DOHH2 (cell line): ENCODE results near the gene IL1A.

Experiments used
- H3F3A ChIP-seq: fragments of 200-600 bp; sonication (generic), shearing (Covaris generic); 2 replicates; pipeline ENCODE4 v1.6.0; 2016; ENCODE audit warnings: antibody characterized with exemption, mild to moderate bottlenecking; ENCODE audit not compliant: control insufficient read depth, insufficient read depth
- H3K27ac ChIP-seq: fragments of 200-600 bp; sonication (generic); 2 replicates; pipeline ENCODE4 v1.5.1; 2014; ENCODE audit warnings: low read depth, mild to moderate bottlenecking, low read length, moderate library complexity
- H3K27me3 ChIP-seq: fragments of 200-600 bp; sonication (generic); 2 replicates; pipeline ENCODE4 v1.6.1; 2014; ENCODE audit warnings: mild to moderate bottlenecking, low read length, mixed read lengths; ENCODE audit not compliant: control insufficient read depth
- H3K36me3 ChIP-seq: fragments of 200-600 bp; sonication (generic); 2 replicates; pipeline ENCODE4 v1.6.1; 2014; ENCODE audit warnings: mild to moderate bottlenecking, low read length, moderate library complexity, mixed read lengths; ENCODE audit not compliant: control insufficient read depth
- H3K4me1 ChIP-seq: fragments of 200-600 bp; sonication (generic); 2 replicates; pipeline ENCODE4 v1.6.1; 2014; ENCODE audit warnings: mild to moderate bottlenecking, low read length, mixed read lengths; ENCODE audit not compliant: control insufficient read depth
- H3K4me2 ChIP-seq: fragments of 200-600 bp; sonication (generic); 2 replicates; pipeline ENCODE4 v1.6.0; 2014; ENCODE audit warnings: mild to moderate bottlenecking, low read length, moderate library complexity
- H3K4me3 ChIP-seq: fragments of 200-600 bp; sonication (generic); 2 replicates; pipeline ENCODE4 v1.5.1; 2014; ENCODE audit warnings: mild to moderate bottlenecking, low read length, mixed read lengths
- H3K79me2 ChIP-seq: fragments of 200-600 bp; sonication (generic); 2 replicates; pipeline ENCODE4 v1.6.1; 2014; ENCODE audit warnings: mild to moderate bottlenecking, low read length, mixed read lengths; ENCODE audit not compliant: control insufficient read depth
- H3K9me2 ChIP-seq: fragments of 200-600 bp; sonication (generic); replicated peaks from 2 replicates; pipeline ENCODE4 v1.6.1; 2014; ENCODE audit warnings: mild to moderate bottlenecking, low read length, mixed read lengths; ENCODE audit not compliant: control insufficient read depth
- H3K9me3 ChIP-seq: fragments of 200-600 bp; sonication (generic); 2 replicates; pipeline ENCODE4 v1.6.1; 2014; ENCODE audit warnings: antibody characterized with exemption, low read length, mixed read lengths; ENCODE audit not compliant: control insufficient read depth, insufficient read depth
- H4K20me1 ChIP-seq: fragments of 200-600 bp; sonication (generic); 2 replicates; pipeline ENCODE4 v1.6.0; 2014; ENCODE audit warnings: low read depth, mild to moderate bottlenecking, antibody characterized with exemption, low read length, moderate library complexity; ENCODE audit not compliant: control insufficient read depth, insufficient read depth
- EZH2phosphoT487 ChIP-seq: fragments of 200-600 bp; sonication (generic); IDR thresholded peaks from 2 replicates; pipeline ENCODE4 v1.6.1; 2017; ENCODE audit warnings: borderline replicate concordance, mild to moderate bottlenecking, antibody characterized with exemption, low read length, moderate library complexity, mixed read lengths
- TF ChIP-seq, protein P1 (sequence below): fragments of 200-600 bp; sonication (generic); IDR thresholded peaks from one replicate; pipeline ENCODE4 v1.5.1; 2014; ENCODE audit warnings: antibody characterized with exemption, mild to moderate bottlenecking, low read depth, low read length; ENCODE audit not compliant: poor library complexity, severe bottlenecking

Gene IL1A

DNA sequence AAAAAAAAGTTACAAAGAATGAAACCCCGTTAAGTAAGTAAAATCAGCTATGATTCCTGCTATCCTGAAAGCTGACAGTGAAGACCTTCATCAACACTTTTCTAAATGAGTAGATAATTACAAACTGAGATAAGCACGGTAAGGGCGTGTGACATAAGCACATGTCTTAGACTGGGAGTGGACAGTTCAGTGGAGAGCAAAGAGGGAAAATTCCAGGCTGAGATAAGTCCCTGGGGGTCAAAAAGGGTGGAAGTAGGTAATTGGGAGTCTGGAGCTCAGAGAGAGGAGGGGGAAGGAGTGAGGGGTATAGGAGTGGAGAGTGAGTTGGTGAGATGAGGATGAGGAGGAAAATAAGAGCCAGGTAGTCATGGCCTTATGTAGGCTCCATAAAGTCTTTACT lies 4.4 kb upstream of the IL1A start:
- H3K36me3 ChIP-seq, result no peaks in the 10 kb centered on the region
- no peaks in the 10 kb centered on the region for H3K9me2 ChIP-seq
- no peak for TF ChIP-seq EZH2phosphoT487

DNA sequence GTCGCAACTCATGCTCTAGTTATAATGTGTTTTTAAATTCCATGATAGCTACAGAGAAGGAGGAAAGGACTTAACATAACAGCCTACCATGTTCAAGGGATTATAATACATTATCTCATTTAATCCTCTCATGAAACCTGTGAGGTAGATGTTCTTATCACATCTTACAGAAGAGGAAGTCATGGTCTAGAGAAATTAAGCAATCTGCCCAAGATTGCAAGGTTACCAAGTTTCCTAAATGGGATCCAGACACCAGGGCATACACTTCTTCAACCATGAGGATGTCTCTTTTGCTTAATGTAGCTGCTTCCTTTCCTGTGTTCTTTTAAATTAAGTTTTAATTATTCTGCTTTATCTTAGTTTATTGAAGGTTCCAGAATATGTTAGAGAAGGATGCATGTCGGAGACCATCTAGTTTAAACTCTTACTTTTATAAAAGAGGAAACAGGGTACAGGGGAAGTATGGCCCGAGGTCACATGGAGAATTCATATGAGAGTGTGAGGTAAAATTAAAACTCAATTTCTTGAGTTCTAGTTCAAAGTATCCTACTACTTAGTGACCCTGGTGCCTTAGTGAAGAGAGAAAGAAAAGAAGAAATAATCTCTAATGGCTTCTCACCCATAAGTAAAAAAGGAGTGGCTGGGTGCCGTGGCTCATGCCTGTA lies 3.6 kb upstream of the IL1A start:
- peaks cover 7% of the 10 kb centered on the region for H3K4me1 ChIP-seq
- no peak overlapping the region for H3K4me2 ChIP-seq
- no peaks in the 10 kb centered on the region for H3K9me3 ChIP-seq
- no peaks in the 10 kb centered on the region for H3K79me2 ChIP-seq
- H4K20me1 ChIP-seq, result no peaks in the 10 kb centered on the region
- no peak overlapping the region for H3K4me3 ChIP-seq
- no peaks in the 10 kb centered on the region for H3K9me2 ChIP-seq
- H3K27ac ChIP-seq, result no peak overlapping the region
- no peaks in the 10 kb centered on the region for H3F3A ChIP-seq
- TF ChIP-seq, protein P1, sequence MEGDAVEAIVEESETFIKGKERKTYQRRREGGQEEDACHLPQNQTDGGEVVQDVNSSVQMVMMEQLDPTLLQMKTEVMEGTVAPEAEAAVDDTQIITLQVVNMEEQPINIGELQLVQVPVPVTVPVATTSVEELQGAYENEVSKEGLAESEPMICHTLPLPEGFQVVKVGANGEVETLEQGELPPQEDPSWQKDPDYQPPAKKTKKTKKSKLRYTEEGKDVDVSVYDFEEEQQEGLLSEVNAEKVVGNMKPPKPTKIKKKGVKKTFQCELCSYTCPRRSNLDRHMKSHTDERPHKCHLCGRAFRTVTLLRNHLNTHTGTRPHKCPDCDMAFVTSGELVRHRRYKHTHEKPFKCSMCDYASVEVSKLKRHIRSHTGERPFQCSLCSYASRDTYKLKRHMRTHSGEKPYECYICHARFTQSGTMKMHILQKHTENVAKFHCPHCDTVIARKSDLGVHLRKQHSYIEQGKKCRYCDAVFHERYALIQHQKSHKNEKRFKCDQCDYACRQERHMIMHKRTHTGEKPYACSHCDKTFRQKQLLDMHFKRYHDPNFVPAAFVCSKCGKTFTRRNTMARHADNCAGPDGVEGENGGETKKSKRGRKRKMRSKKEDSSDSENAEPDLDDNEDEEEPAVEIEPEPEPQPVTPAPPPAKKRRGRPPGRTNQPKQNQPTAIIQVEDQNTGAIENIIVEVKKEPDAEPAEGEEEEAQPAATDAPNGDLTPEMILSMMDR, result no peak
- no peak for TF ChIP-seq EZH2phosphoT487
- H3K27me3 ChIP-seq, result no peaks in the 10 kb centered on the region
- H3K36me3 ChIP-seq, result no peaks in the 10 kb centered on the region

More for the DNA sequence above, 4.4 kb upstream of the IL1A start:
- H3K27ac ChIP-seq, result no peak overlapping the region
- peaks cover 7% of the 10 kb centered on the region for H3K4me1 ChIP-seq
- no peaks in the 10 kb centered on the region for H3K79me2 ChIP-seq
- H3F3A ChIP-seq, result no peaks in the 10 kb centered on the region
- H4K20me1 ChIP-seq, result no peaks in the 10 kb centered on the region
- no peak overlapping the region for H3K4me3 ChIP-seq
- no peaks in the 10 kb centered on the region for H3K9me3 ChIP-seq
- H3K27me3 ChIP-seq, result no peaks in the 10 kb centered on the region
- H3K4me2 ChIP-seq, result no peak overlapping the region

DNA sequence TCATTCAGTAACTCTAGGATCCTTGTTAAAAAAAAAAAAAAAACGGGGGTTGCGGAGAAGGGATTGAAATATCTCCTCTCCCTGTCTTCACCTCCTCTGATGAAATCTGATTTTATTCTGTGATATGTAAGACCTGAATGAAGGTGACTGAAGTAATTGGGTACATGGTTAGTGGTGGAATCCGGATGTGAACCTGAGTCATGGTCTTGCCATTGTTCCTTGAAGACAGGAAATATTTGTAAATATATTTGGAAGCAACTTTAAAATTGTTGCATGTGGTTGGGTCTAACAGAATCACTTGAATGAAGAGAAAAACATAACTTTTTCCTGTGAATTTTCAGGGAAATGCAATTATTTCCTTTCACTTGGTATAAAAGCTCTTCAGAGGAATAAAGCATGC lies 3.0 kb upstream of the IL1A start:
- Histone ChIP-seq H3K4me2 (no peak overlapping the region), H3K9me3 (no peaks in the 10 kb centered on the region), H3K4me3 (no peak overlapping the region), H3K4me1 (peaks cover 12% of the 10 kb centered on the region), H3K36me3 (no peaks in the 10 kb centered on the region), H3K9me2 (no peaks in the 10 kb centered on the region), H3K27me3 (no peaks in the 10 kb centered on the region), H3K79me2 (no peaks in the 10 kb centered on the region), H3F3A (no peaks in the 10 kb centered on the region), H3K27ac (no peak overlapping the region), H4K20me1 (no peaks in the 10 kb centered on the region)
- TF ChIP-seq, protein P1, result no peak
- TF ChIP-seq EZH2phosphoT487, result no peak

DNA sequence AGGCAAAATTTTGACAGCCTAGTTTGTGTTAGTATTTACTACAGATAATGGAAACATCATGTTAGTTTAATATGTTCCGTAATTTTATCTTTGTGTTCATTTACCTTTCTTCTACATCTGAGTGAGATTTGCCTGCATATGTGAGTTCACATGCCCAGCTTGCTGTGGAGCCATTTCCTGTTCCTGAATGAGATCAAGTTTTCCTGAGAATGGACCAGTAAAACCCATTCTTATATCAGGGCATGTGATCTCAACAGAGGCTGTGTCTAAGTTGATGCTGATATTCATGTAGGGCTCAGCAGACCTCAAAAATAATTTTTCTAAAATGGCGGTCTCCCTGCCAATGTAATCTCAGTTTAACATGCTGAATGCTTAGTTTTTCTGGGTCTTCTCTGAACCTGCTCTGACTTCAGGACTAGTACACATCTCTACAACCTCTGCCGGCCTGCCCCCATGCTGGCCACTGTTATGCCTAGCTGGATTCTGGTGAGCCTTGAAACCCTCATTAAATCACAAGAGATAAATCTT lies 1.0 kb downstream of the IL1A start:
- Histone ChIP-seq H3K27me3 (no peaks in the 10 kb centered on the region), H3K27ac (no peak overlapping the region), H3K79me2 (no peaks in the 10 kb centered on the region), H3K36me3 (no peaks in the 10 kb centered on the region), H3F3A (no peaks in the 10 kb centered on the region), H3K4me1 (peaks cover 22% of the 10 kb centered on the region), H3K4me2 (no peak overlapping the region), H4K20me1 (no peaks in the 10 kb centered on the region), H3K4me3 (no peak overlapping the region), H3K9me2 (no peaks in the 10 kb centered on the region), H3K9me3 (no peaks in the 10 kb centered on the region)
- TF ChIP-seq, protein P1, result no peak
- no peak for TF ChIP-seq EZH2phosphoT487
